Neural cell (in vitro differentiated cells): ENCODE data around the gene PTBP2. TPM values are rescaled to one million over a fixed set of nuclear protein-coding genes. Genes with fewer than 3 reads are reported as not detected.

Experiments used
- H2AFZ ChIP-seq: fragments of 200-600, 300-800 bp; sonication (generic), shearing (Covaris generic); 2 replicates; pipeline ENCODE4 v1.6.0; 2014; ENCODE audit warnings: low read depth, mild to moderate bottlenecking, antibody characterized with exemption, low read length, moderate library complexity
- H3F3A ChIP-seq: fragments of 200-600 bp; shearing (Covaris generic); 2 replicates; pipeline ENCODE4 v1.6.1; 2016; ENCODE audit warnings: mild to moderate bottlenecking, moderate library complexity, mixed read lengths, antibody characterized with exemption, low read length; ENCODE audit not compliant: insufficient read depth, poor library complexity, severe bottlenecking
- H3K27ac ChIP-seq: fragments of 200-600, 300-800 bp; sonication (generic), shearing (Covaris generic); 2 replicates; pipeline ENCODE4 v1.5.1; 2014; ENCODE audit warnings: mild to moderate bottlenecking, low read length, moderate library complexity
- H3K27me3 ChIP-seq: fragments of 300-800, 200-600 bp; sonication (generic), shearing (Covaris generic); 2 replicates; pipeline ENCODE4 v1.6.0; 2014; ENCODE audit warnings: mild to moderate bottlenecking, low read depth, low read length, moderate library complexity; ENCODE audit not compliant: insufficient read depth
- H3K36me3 ChIP-seq: fragments of 300-800, 200-600 bp; sonication (generic), shearing (Covaris generic); 2 replicates; pipeline ENCODE4 v1.5.1; 2014; ENCODE audit warnings: mild to moderate bottlenecking, antibody characterized with exemption, low read length, moderate library complexity; ENCODE audit not compliant: insufficient read depth
- H3K4me2 ChIP-seq: fragments of 300-800, 200-600 bp; sonication (generic), shearing (Covaris generic); 2 replicates; pipeline ENCODE4 v1.6.0; 2014; ENCODE audit warnings: mild to moderate bottlenecking, low read length
- H3K4me3 ChIP-seq: fragments of 300-800, 200-600 bp; sonication (generic), shearing (Covaris generic); 2 replicates; pipeline ENCODE4 v1.5.1; 2014; ENCODE audit warnings: mild to moderate bottlenecking, low read length, moderate library complexity
- H3K79me2 ChIP-seq: fragments of 200-600 bp; shearing (Covaris generic); replicated peaks from 2 replicates; pipeline ENCODE4 v1.6.0; 2014; ENCODE audit warnings: mild to moderate bottlenecking, low read length, moderate library complexity; ENCODE audit not compliant: insufficient read depth
- H3K9ac ChIP-seq: fragments of 300-800, 200-600 bp; sonication (generic), shearing (Covaris generic); 2 replicates; pipeline ENCODE4 v1.6.1; 2016; ENCODE audit warnings: mild to moderate bottlenecking, low read length, mixed read lengths
- H3K9me2 ChIP-seq: fragments of 200-600 bp; shearing (Covaris generic); 2 replicates; pipeline ENCODE4 v1.6.1; 2016; ENCODE audit warnings: mild to moderate bottlenecking, low read length, mixed read lengths; ENCODE audit not compliant: insufficient read depth
- H3K9me3 ChIP-seq: fragments of 200-600, 300-800 bp; sonication (generic), shearing (Covaris generic); 2 replicates; pipeline ENCODE4 v1.6.1; 2016; ENCODE audit warnings: mild to moderate bottlenecking, mixed run types, low read length, moderate library complexity, mixed read lengths
- H4K20me1 ChIP-seq: fragments of 200-600 bp; shearing (Covaris generic); 2 replicates; pipeline ENCODE4 v1.6.1; 2016; ENCODE audit warnings: mild to moderate bottlenecking, mixed run types; ENCODE audit not compliant: insufficient read depth
- CTCF ChIP-seq: fragments of 450-650 bp; IDR thresholded peaks from 2 replicates; pipeline ENCODE4 v1.5.1; 2014; ENCODE audit warnings: antibody characterized with exemption, mild to moderate bottlenecking, moderate library complexity; ENCODE audit not compliant: poor library complexity, severe bottlenecking
- EP300 ChIP-seq: fragments of 450-650 bp; conservative IDR thresholded peaks from 2 replicates; pipeline ENCODE4 v1.6.1; 2014; ENCODE audit warnings: antibody characterized with exemption, mild to moderate bottlenecking, moderate library complexity; ENCODE audit not compliant: poor library complexity, severe bottlenecking
- EZH2 ChIP-seq: fragments of 200-600, 300-800 bp; shearing (Covaris generic), sonication (generic); IDR thresholded peaks from 2 replicates; pipeline ENCODE4 v1.6.1; 2014; ENCODE audit warnings: antibody characterized with exemption, low read length, borderline replicate concordance, mild to moderate bottlenecking; ENCODE audit not compliant: insufficient read depth, poor library complexity, severe bottlenecking
- MXI1 ChIP-seq: fragments of 450-650 bp; conservative IDR thresholded peaks from 2 replicates; pipeline ENCODE4 v1.6.1; 2014; ENCODE audit warnings: antibody characterized with exemption, mild to moderate bottlenecking; ENCODE audit not compliant: poor library complexity, severe bottlenecking
- POLR2AphosphoS5 ChIP-seq: IDR thresholded peaks from 2 replicates; pipeline ENCODE4 v1.6.1; 2012
- RAD21 ChIP-seq: fragments of 450-650 bp; conservative IDR thresholded peaks from 2 replicates; pipeline ENCODE4 v1.6.1; 2014; ENCODE audit warnings: antibody characterized with exemption, mild to moderate bottlenecking, moderate library complexity
- REST ChIP-seq: IDR thresholded peaks from 2 replicates; pipeline ENCODE4 v1.6.1; 2012; ENCODE audit warnings: borderline replicate concordance
- SMC3 ChIP-seq: fragments of 450-650 bp; conservative IDR thresholded peaks from 2 replicates; pipeline ENCODE4 v1.6.1; 2014; ENCODE audit warnings: antibody characterized with exemption, mild to moderate bottlenecking, moderate library complexity; ENCODE audit not compliant: poor library complexity
- TAF1 ChIP-seq: IDR thresholded peaks from 2 replicates; pipeline ENCODE4 v1.6.1; 2012; ENCODE audit warnings: low read depth
- polyA plus RNA-seq: library from polyadenylated mRNA; depleted of rRNA; stranded (reverse); fragments of >200 nt; gene quantifications from 2 replicates; pipeline ENCODE4 v1.2.3, GENCODE V29; 2014

The PTBP2 gene
- polyA plus RNA-seq, 1 donor from 2014 or later: 319 TPM

GRCh38 chr1:96772349-96772748 lies 50.8 kb downstream of the PTBP2 start:
- Histone ChIP-seq H2AFZ (no peak overlapping the region), H3K27me3 (no peaks in the 10 kb centered on the region), H4K20me1 (no peaks in the 10 kb centered on the region), H3K4me3 (no peak overlapping the region), H3F3A (peaks cover 5% of the 10 kb centered on the region), H3K9me3 (no peaks in the 10 kb centered on the region), H3K36me3 (peaks cover 20% of the 10 kb centered on the region), H3K9ac (no peak overlapping the region), H3K79me2 (peaks cover 23% of the 10 kb centered on the region), H3K4me2 (no peak overlapping the region), H3K9me2 (no peaks in the 10 kb centered on the region), H3K27ac (no peak overlapping the region)
- TF ChIP-seq EP300 (no peak), SMC3 (no peak)

GRCh38 chr1:96772972-96773371 lies 51.4 kb downstream of the PTBP2 start:
- TF ChIP-seq SMC3 (no peak), REST (no peak), EZH2 (no peak), TAF1 (no peak), MXI1 (no peak), EP300 (no peak), POLR2AphosphoS5 (no peak), CTCF (no peak), RAD21 (no peak)
- Histone ChIP-seq H3K27ac (no peak overlapping the region), H4K20me1 (no peaks in the 10 kb centered on the region), H3K9me3 (no peaks in the 10 kb centered on the region), H3K36me3 (peaks cover 17% of the 10 kb centered on the region), H3K4me3 (no peak overlapping the region), H3K9ac (no peak overlapping the region), H3K4me2 (no peak overlapping the region), H3K9me2 (no peaks in the 10 kb centered on the region), H3K27me3 (no peaks in the 10 kb centered on the region), H3F3A (peaks cover 5% of the 10 kb centered on the region), H3K79me2 (peaks cover 21% of the 10 kb centered on the region), H2AFZ (no peak overlapping the region)

GRCh38 chr1:96782206-96782605 lies 60.6 kb downstream of the PTBP2 start:
- Histone ChIP-seq H3K4me3 (no peak overlapping the region), H3K79me2 (no peaks in the 10 kb centered on the region), H3K27me3 (no peaks in the 10 kb centered on the region), H3K9ac (no peak overlapping the region), H3K4me2 (no peak overlapping the region), H3K9me2 (no peaks in the 10 kb centered on the region), H4K20me1 (no peaks in the 10 kb centered on the region), H3K36me3 (peaks cover 39% of the 10 kb centered on the region), H3K27ac (no peak overlapping the region), H3K9me3 (no peaks in the 10 kb centered on the region), H2AFZ (no peak overlapping the region), H3F3A (no peaks in the 10 kb centered on the region)
- no peak for TF ChIP-seq RAD21
- no peak for TF ChIP-seq EP300
- TF ChIP-seq CTCF: no peak
- TF ChIP-seq MXI1: no peak
- TF ChIP-seq EZH2: no peak
- no peak for TF ChIP-seq REST
- TF ChIP-seq TAF1: no peak
- TF ChIP-seq SMC3: no peak
- TF ChIP-seq POLR2AphosphoS5: no peak
